SK-N-SH treated with all-trans-retinoic acid at 6 μM for 48 hours (cell line): Measurements from ENCODE around the gene SMARCAD1.

ENCODE experiments used
- ATAC-seq: fragments of 200-7000 bp; cut with Tn5 transposase; 3 replicates; pipeline ENCODE4 v1.9.1; 2020; ENCODE audit warnings: mild to moderate bottlenecking, moderate library complexity
- ARNTL ChIP-seq: fragments of 450-650 bp; formaldehyde crosslinking; IDR thresholded peaks from 2 replicates; pipeline ENCODE4 v1.5.0; 2020; ENCODE audit warnings: low read depth, mild to moderate bottlenecking, moderate library complexity, borderline replicate concordance
- BACH2 ChIP-seq: fragments of 250-450 bp; sonication (Bioruptor Pico); IDR thresholded peaks from 2 replicates; pipeline ENCODE4 v1.9.0; 2021; ENCODE audit warnings: mild to moderate bottlenecking, borderline replicate concordance
- CSDC2 ChIP-seq: fragments of 250-450 bp; sonication (Bioruptor Pico); IDR thresholded peaks from 2 replicates; pipeline ENCODE4 v1.5.0; 2020; ENCODE audit warnings: mild to moderate bottlenecking, moderate library complexity
- ESRRG ChIP-seq: fragments of 250-450 bp; sonication (Bioruptor Pico); IDR thresholded peaks from 2 replicates; pipeline ENCODE4 v1.6.1; 2021; ENCODE audit warnings: mild to moderate bottlenecking
- GLIS3 ChIP-seq: fragments of 250-450 bp; sonication (Bioruptor Pico); IDR thresholded peaks from 2 replicates; pipeline ENCODE4 v1.5.0; 2020; ENCODE audit warnings: mild to moderate bottlenecking, moderate library complexity
- ISL1 ChIP-seq: fragments of 250-450 bp; sonication (Bioruptor Pico); IDR thresholded peaks from 2 replicates; pipeline ENCODE4 v2.1.2; 2022; ENCODE audit warnings: mild to moderate bottlenecking, moderate library complexity
- OSR1 ChIP-seq: fragments of 250-450 bp; sonication (Bioruptor Pico); IDR thresholded peaks from 2 replicates; pipeline ENCODE4 v1.8.0; 2022; ENCODE audit warnings: moderate library complexity, mild to moderate bottlenecking, inconsistent platforms
- PPARA ChIP-seq: fragments of 250-450 bp; sonication (Bioruptor Pico); IDR thresholded peaks from 2 replicates; pipeline ENCODE4 v1.5.0; 2020; ENCODE audit warnings: mild to moderate bottlenecking, borderline replicate concordance
- RARB ChIP-seq: fragments of 250-450 bp; sonication (Bioruptor Pico); IDR thresholded peaks from 2 replicates; pipeline ENCODE4 v1.8.0; 2021; ENCODE audit warnings: mild to moderate bottlenecking, moderate library complexity
- SNAI2 ChIP-seq: fragments of 250-450 bp; sonication (Bioruptor Pico); IDR thresholded peaks from 2 replicates; pipeline ENCODE4 v1.5.0; 2020; ENCODE audit warnings: mild to moderate bottlenecking, moderate library complexity
- TCF4 ChIP-seq: fragments of 250-450 bp; sonication (Bioruptor Pico); IDR thresholded peaks from 2 replicates; pipeline ENCODE4 v1.8.0; 2021; ENCODE audit warnings: mild to moderate bottlenecking, moderate library complexity, borderline replicate concordance
- TOX ChIP-seq: fragments of 250-450 bp; sonication (Bioruptor Pico); IDR thresholded peaks from 2 replicates; pipeline ENCODE4 v1.8.0; 2021; ENCODE audit warnings: mild to moderate bottlenecking, moderate library complexity, borderline replicate concordance
- ZC3H10 ChIP-seq: fragments of 250-450 bp; sonication (Bioruptor Pico); IDR thresholded peaks from 2 replicates; pipeline ENCODE4 v1.5.1; 2021; ENCODE audit warnings: mild to moderate bottlenecking, moderate library complexity
- ZFP3 ChIP-seq: fragments of 250-450 bp; sonication (Bioruptor Pico); IDR thresholded peaks from 2 replicates; pipeline ENCODE4 v1.5.0; 2020; ENCODE audit warnings: mild to moderate bottlenecking, moderate library complexity
- ZFP30 ChIP-seq: fragments of 450-650 bp; formaldehyde crosslinking; IDR thresholded peaks from 2 replicates; pipeline ENCODE4 v1.5.0; 2022; ENCODE audit warnings: mild to moderate bottlenecking, moderate library complexity
- ZNF70 ChIP-seq: fragments of 450-650 bp; formaldehyde crosslinking; IDR thresholded peaks from 2 replicates; pipeline ENCODE4 v1.5.0; 2020; ENCODE audit warnings: mild to moderate bottlenecking, moderate library complexity
- ZNF8 ChIP-seq: fragments of 450-650 bp; formaldehyde crosslinking; IDR thresholded peaks from 2 replicates; pipeline ENCODE4 v1.5.0; 2020; ENCODE audit warnings: mild to moderate bottlenecking, moderate library complexity
- TF ChIP-seq, protein P1 (sequence below): fragments of 250-450 bp; sonication (Bioruptor Pico); IDR thresholded peaks from 2 replicates; pipeline ENCODE4 v1.5.1; 2021; ENCODE audit warnings: mild to moderate bottlenecking, moderate library complexity
- TF ChIP-seq, protein P2 (sequence below): fragments of 250-450 bp; sonication (Bioruptor Pico); IDR thresholded peaks from 2 replicates; pipeline ENCODE4 v1.5.0; 2020; ENCODE audit warnings: mild to moderate bottlenecking, moderate library complexity
- TF ChIP-seq, protein P3 (sequence below): fragments of 250-450 bp; sonication (Bioruptor Pico); IDR thresholded peaks from 2 replicates; pipeline ENCODE4 v1.5.1; 2020; ENCODE audit warnings: low read depth, mild to moderate bottlenecking, moderate library complexity
- TF ChIP-seq, protein P4 (sequence below): fragments of 250-450 bp; sonication (Bioruptor Pico); IDR thresholded peaks from 2 replicates; pipeline ENCODE4 v1.8.0; 2021; ENCODE audit warnings: low read depth, mild to moderate bottlenecking, moderate library complexity, borderline replicate concordance
- TF ChIP-seq, protein P5 (sequence below): fragments of 250-450 bp; sonication (Bioruptor Pico); IDR thresholded peaks from 2 replicates; pipeline ENCODE4 v1.8.0; 2020; ENCODE audit warnings: mild to moderate bottlenecking, moderate library complexity, borderline replicate concordance

SMARCAD1 gene

DNA sequence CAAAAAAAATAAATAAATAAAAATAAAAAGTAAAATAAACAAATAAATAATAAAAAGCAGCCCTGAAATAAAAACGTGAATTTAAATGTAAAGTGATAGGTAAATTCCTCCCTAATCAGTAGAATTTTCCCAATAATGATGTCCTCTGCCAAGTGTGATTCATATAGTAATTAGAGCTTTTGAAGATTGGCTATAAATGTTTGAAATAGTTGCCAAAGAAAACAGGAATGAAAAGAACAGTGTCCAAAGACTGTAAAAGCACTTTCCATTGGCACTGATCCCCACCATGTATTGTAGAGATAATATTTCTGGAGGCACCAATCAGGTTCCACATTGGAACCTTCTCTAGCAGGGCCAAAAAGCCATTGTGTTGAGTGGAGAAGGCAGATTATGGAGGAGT lies 25.9 kb upstream of the SMARCAD1 start:
- TF ChIP-seq SNAI2 (CRISPR knock-in tag) = no peak
- ATAC-seq = no peak

DNA sequence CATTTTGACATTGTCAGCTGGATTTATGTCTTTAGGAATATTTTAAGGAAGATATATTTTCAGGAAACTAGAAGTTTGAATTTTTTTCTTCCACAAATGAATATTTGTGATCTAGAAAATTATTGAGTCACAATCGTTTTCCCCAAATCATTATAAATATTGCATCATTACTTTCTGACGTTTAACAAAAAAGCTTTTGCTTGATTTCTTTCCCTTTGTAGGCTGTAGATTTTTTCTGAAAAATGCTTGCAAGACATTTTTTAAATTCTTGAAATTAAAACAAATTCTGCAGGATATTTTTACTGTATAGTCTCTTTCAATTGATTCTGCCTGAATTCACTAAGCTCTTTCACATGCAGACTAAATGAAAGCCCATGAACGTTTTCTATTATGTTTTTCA lies 4.9 kb upstream of the SMARCAD1 start:
- TF ChIP-seq ZNF8 (no peak), BACH2 (no peak), RARB (no peak), PPARA (CRISPR knock-in tag) (no peak), ISL1 (CRISPR knock-in tag) (no peak), ARNTL (no peak), ZFP3 (CRISPR knock-in tag) (no peak), ESRRG (no peak), ZFP30 (CRISPR knock-in tag) (no peak)
- TF ChIP-seq, protein P1, sequence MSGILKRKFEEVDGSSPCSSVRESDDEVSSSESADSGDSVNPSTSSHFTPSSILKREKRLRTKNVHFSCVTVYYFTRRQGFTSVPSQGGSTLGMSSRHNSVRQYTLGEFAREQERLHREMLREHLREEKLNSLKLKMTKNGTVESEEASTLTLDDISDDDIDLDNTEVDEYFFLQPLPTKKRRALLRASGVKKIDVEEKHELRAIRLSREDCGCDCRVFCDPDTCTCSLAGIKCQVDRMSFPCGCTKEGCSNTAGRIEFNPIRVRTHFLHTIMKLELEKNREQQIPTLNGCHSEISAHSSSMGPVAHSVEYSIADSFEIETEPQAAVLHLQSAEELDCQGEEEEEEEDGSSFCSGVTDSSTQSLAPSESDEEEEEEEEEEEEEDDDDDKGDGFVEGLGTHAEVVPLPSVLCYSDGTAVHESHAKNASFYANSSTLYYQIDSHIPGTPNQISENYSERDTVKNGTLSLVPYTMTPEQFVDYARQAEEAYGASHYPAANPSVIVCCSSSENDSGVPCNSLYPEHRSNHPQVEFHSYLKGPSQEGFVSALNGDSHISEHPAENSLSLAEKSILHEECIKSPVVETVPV (CRISPR knock-in tag) = no peak
- TF ChIP-seq, protein P2, sequence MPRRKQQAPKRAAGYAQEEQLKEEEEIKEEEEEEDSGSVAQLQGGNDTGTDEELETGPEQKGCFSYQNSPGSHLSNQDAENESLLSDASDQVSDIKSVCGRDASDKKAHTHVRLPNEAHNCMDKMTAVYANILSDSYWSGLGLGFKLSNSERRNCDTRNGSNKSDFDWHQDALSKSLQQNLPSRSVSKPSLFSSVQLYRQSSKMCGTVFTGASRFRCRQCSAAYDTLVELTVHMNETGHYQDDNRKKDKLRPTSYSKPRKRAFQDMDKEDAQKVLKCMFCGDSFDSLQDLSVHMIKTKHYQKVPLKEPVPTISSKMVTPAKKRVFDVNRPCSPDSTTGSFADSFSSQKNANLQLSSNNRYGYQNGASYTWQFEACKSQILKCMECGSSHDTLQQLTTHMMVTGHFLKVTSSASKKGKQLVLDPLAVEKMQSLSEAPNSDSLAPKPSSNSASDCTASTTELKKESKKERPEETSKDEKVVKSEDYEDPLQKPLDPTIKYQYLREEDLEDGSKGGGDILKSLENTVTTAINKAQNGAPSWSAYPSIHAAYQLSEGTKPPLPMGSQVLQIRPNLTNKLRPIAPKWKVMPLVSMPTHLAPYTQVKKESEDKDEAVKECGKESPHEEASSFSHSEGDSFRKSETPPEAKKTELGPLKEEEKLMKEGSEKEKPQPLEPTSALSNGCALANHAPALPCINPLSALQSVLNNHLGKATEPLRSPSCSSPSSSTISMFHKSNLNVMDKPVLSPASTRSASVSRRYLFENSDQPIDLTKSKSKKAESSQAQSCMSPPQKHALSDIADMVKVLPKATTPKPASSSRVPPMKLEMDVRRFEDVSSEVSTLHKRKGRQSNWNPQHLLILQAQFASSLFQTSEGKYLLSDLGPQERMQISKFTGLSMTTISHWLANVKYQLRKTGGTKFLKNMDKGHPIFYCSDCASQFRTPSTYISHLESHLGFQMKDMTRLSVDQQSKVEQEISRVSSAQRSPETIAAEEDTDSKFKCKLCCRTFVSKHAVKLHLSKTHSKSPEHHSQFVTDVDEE (CRISPR knock-in tag) = no peak
- ATAC-seq = no peak

DNA sequence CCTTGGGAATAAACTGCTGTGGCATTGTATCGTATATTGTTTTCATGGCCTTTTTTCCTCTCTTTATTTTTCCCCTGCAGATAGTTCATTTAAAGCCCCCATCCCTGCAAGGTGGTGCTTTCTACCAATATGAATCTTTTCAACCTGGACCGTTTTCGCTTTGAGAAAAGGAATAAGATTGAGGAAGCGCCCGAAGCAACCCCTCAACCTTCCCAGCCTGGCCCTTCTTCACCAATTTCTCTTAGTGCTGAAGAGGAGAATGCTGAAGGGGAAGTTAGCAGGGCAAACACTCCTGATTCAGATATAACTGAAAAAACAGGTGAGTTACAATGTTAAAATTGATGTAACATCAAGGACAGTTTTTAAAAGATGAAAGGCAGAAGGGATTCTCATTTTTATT lies 601 bp downstream of the SMARCAD1 start:
- no peak for ATAC-seq
- TF ChIP-seq, protein P2 (CRISPR knock-in tag) = no peak
- TF ChIP-seq ARNTL = no peak
- TF ChIP-seq, protein P3, sequence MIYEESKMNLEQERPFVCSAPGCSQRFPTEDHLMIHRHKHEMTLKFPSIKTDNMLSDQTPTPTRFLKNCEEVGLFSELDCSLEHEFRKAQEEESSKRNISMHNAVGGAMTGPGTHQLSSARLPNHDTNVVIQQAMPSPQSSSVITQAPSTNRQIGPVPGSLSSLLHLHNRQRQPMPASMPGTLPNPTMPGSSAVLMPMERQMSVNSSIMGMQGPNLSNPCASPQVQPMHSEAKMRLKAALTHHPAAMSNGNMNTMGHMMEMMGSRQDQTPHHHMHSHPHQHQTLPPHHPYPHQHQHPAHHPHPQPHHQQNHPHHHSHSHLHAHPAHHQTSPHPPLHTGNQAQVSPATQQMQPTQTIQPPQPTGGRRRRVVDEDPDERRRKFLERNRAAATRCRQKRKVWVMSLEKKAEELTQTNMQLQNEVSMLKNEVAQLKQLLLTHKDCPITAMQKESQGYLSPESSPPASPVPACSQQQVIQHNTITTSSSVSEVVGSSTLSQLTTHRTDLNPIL (CRISPR knock-in tag) = no peak
- no peak for TF ChIP-seq TCF4
- TF ChIP-seq, protein P1 (CRISPR knock-in tag) = no peak
- no peak for TF ChIP-seq OSR1 (CRISPR knock-in tag)
- TF ChIP-seq CSDC2 (CRISPR knock-in tag) = no peak
- no peak for TF ChIP-seq GLIS3 (CRISPR knock-in tag)
- TF ChIP-seq ZFP30 (CRISPR knock-in tag) = no peak
- TF ChIP-seq ZNF70 (CRISPR knock-in tag) = no peak
- TF ChIP-seq, protein P4, sequence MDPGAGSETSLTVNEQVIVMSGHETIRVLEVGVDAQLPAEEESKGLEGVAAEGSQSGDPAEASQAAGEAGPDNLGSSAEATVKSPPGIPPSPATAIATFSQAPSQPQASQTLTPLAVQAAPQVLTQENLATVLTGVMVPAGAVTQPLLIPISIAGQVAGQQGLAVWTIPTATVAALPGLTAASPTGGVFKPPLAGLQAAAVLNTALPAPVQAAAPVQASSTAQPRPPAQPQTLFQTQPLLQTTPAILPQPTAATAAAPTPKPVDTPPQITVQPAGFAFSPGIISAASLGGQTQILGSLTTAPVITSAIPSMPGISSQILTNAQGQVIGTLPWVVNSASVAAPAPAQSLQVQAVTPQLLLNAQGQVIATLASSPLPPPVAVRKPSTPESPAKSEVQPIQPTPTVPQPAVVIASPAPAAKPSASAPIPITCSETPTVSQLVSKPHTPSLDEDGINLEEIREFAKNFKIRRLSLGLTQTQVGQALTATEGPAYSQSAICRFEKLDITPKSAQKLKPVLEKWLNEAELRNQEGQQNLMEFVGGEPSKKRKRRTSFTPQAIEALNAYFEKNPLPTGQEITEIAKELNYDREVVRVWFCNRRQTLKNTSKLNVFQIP (CRISPR knock-in tag) = no peak
- TF ChIP-seq TOX (CRISPR knock-in tag) = no peak
- no peak for TF ChIP-seq ZC3H10 (CRISPR knock-in tag)
- no peak for TF ChIP-seq RARB
- no peak for TF ChIP-seq PPARA (CRISPR knock-in tag)
- TF ChIP-seq, protein P5, sequence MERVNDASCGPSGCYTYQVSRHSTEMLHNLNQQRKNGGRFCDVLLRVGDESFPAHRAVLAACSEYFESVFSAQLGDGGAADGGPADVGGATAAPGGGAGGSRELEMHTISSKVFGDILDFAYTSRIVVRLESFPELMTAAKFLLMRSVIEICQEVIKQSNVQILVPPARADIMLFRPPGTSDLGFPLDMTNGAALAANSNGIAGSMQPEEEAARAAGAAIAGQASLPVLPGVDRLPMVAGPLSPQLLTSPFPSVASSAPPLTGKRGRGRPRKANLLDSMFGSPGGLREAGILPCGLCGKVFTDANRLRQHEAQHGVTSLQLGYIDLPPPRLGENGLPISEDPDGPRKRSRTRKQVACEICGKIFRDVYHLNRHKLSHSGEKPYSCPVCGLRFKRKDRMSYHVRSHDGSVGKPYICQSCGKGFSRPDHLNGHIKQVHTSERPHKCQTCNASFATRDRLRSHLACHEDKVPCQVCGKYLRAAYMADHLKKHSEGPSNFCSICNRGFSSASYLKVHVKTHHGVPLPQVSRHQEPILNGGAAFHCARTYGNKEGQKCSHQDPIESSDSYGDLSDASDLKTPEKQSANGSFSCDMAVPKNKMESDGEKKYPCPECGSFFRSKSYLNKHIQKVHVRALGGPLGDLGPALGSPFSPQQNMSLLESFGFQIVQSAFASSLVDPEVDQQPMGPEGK (CRISPR knock-in tag) = no peak
- TF ChIP-seq ZFP3 (CRISPR knock-in tag) = no peak
- no peak for TF ChIP-seq ESRRG
- no peak for TF ChIP-seq ISL1 (CRISPR knock-in tag)
- TF ChIP-seq SNAI2 (CRISPR knock-in tag) = no peak
- TF ChIP-seq, all 23 proteins: peak for 0
